ENCODE measurements around the gene C2orf92.

Gene C2orf92

DNA sequence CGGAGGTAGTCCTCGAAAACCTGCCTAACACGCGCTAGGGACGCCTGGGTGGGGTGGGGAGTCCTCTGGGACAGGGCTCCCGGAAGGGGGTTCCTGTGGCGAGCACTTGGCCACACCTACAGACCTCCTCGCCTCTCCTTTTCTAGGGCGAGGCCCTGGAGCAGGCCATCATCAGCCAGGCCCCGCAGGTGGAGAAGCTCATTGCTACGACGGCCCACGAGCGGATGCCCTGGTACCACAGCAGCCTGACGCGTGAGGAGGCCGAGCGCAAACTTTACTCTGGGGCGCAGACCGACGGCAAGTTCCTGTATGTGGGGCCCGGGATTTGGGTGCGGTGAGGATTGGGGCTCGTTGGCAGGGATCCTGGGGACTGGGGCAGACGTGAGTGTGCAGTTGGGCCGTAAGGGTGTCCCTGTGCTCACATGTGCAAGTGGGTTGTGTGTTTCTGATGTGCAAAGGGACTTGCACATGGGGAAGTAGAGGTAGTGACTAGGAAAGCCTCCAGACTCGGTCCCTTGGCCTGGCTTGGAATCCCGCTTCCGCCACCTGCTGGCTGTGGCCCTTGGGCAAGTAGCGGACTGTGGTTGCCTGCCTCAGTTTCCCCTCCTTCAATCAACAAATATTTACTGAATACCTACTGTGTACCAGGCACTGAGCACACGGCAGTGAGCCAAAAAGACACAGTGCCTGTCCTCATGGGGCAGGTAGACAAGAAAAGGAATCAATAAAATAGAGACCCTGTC, 55.6 kb downstream of the C2orf92 start:
- Histone ChIP-seq H3K9me3 (replicated peaks; ENCODE audit: insufficient read depth, low read length) (no peaks in the 10 kb centered on the region), H3K9me2 (replicated peaks; ENCODE audit: insufficient read depth, low read length) (no peaks in the 10 kb centered on the region), H3K79me2 (ENCODE audit: low read length) (no peaks in the 10 kb centered on the region), H3K4me3 (ENCODE audit: low read length) (no peak overlapping the region), H3K36me3 (replicated peaks; ENCODE audit: insufficient read depth, low read length) (no peaks in the 10 kb centered on the region), H3K27me3 (replicated peaks; ENCODE audit: insufficient read depth, low read length) (no peaks in the 10 kb centered on the region), H3F3A (ENCODE audit: insufficient read depth, low read length) (no peaks in the 10 kb centered on the region), H4K20me1 (ENCODE audit: insufficient read depth, low read length) (no peaks in the 10 kb centered on the region), H3K4me2 (ENCODE audit: low read depth, low read length) (no peak overlapping the region), H3K9ac (ENCODE audit: low read length) (no peak overlapping the region), H3K27ac (ENCODE audit: low read length) (no peak overlapping the region), H3K4me1 (ENCODE audit: low read length) (no peaks in the 10 kb centered on the region), H2AFZ (ENCODE audit: low read length) (no peak overlapping the region)
- DNase-seq: no peak
- TF ChIP-seq EZH2 (optimal IDR thresholded peaks at IDR 0.05; ENCODE audit: low read depth, low read length) (no peak), EZH2phosphoT487 (IDR thresholded peaks at IDR 0.05; ENCODE audit: low read length) (no peak)
- TF ChIP-seq, protein P1, sequence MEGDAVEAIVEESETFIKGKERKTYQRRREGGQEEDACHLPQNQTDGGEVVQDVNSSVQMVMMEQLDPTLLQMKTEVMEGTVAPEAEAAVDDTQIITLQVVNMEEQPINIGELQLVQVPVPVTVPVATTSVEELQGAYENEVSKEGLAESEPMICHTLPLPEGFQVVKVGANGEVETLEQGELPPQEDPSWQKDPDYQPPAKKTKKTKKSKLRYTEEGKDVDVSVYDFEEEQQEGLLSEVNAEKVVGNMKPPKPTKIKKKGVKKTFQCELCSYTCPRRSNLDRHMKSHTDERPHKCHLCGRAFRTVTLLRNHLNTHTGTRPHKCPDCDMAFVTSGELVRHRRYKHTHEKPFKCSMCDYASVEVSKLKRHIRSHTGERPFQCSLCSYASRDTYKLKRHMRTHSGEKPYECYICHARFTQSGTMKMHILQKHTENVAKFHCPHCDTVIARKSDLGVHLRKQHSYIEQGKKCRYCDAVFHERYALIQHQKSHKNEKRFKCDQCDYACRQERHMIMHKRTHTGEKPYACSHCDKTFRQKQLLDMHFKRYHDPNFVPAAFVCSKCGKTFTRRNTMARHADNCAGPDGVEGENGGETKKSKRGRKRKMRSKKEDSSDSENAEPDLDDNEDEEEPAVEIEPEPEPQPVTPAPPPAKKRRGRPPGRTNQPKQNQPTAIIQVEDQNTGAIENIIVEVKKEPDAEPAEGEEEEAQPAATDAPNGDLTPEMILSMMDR (IDR thresholded peaks at IDR 0.05; ENCODE audit: low read length): no peak

DNA sequence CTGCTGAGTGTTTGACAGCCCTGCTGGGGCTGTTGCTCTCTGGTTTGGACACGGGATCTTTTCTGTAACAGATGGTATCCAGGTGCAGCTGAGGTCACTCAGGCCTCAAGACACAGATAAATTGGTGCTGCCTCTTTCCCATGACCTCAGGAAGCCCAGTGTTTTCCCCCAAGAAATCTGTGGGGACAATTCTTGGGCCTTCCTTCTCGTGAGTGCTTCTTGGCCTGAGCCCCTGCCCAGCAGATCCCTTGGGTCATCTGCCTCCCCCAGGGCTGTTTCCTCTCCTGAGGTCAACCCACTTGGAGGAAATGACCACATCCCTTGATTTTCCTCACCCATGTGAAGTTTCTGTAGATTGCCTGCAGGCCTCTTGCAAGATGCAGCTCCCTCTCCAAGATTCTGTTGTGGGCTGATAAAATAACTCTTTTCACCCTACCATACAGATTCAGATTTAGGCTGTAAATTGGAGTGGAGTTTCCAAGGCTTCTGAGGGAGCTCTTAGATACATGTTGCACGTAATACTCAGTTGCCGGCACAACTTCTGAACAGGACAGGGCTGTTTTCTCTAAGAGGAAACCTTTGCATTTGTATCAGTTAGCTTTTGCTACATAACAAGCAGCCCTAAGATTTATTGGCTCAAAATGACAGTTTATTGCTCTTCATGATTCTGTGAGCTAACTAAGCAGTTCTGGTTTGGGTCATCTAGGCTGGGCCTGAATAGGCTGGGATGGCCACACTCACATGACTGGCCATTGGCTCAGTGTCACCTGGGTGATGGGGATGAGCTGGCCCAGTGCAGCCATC, 57.0 kb downstream of the C2orf92 start:
- H3K9ac ChIP-seq (ENCODE audit: low read length): no peak overlapping the region
- H3K9me3 ChIP-seq (replicated peaks; ENCODE audit: insufficient read depth, low read length): no peaks in the 10 kb centered on the region
- H2AFZ ChIP-seq (ENCODE audit: low read length): no peak overlapping the region
- H3K9me2 ChIP-seq (replicated peaks; ENCODE audit: insufficient read depth, low read length): no peaks in the 10 kb centered on the region
- no peaks in the 10 kb centered on the region for H3K27me3 ChIP-seq (replicated peaks; ENCODE audit: insufficient read depth, low read length)
- H3K36me3 ChIP-seq (replicated peaks; ENCODE audit: insufficient read depth, low read length): no peaks in the 10 kb centered on the region
- no peaks in the 10 kb centered on the region for H3K79me2 ChIP-seq (ENCODE audit: low read length)
- H3K4me1 ChIP-seq (ENCODE audit: low read length): no peaks in the 10 kb centered on the region
- H3F3A ChIP-seq (ENCODE audit: insufficient read depth, low read length): no peaks in the 10 kb centered on the region
- no peaks in the 10 kb centered on the region for H4K20me1 ChIP-seq (ENCODE audit: insufficient read depth, low read length)
- no peak overlapping the region for H3K4me3 ChIP-seq (ENCODE audit: low read length)
- TF ChIP-seq EZH2 (optimal IDR thresholded peaks at IDR 0.05; ENCODE audit: low read depth, low read length): no peak
- TF ChIP-seq EZH2phosphoT487 (IDR thresholded peaks at IDR 0.05; ENCODE audit: low read length): no peak
- TF ChIP-seq, protein P1 (IDR thresholded peaks at IDR 0.05; ENCODE audit: low read length): no peak
- no peak overlapping the region for H3K27ac ChIP-seq (ENCODE audit: low read length)
- H3K4me2 ChIP-seq (ENCODE audit: low read depth, low read length): no peak overlapping the region
- no peak for DNase-seq

DNA sequence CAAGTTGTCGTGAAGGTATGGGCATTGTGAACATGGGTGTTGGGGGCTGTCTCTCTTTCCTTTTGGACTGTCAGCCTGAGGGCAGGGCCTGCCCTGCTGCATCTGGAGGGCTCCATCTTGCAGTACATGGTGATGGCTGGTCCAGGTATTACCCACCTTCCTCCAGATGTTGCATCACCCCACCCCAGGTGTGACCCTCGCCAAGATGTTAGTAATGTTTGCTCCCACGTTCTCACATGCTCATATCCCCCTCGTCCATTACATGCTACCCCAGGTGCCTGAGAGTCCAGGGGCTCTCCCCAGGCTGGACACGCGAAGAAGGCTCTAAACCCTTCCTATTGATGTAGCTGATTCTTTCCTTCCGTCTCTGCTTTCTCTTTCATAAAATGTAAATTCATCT, 57.8 kb downstream of the C2orf92 start:
- H4K20me1 ChIP-seq (ENCODE audit: insufficient read depth, low read length): no peaks in the 10 kb centered on the region
- no peak for TF ChIP-seq EZH2phosphoT487 (IDR thresholded peaks at IDR 0.05; ENCODE audit: low read length)
- TF ChIP-seq, protein P1 (IDR thresholded peaks at IDR 0.05; ENCODE audit: low read length): no peak
- no peak for TF ChIP-seq EZH2 (optimal IDR thresholded peaks at IDR 0.05; ENCODE audit: low read depth, low read length)
- no peaks in the 10 kb centered on the region for H3K79me2 ChIP-seq (ENCODE audit: low read length)
- no peaks in the 10 kb centered on the region for H3K9me3 ChIP-seq (replicated peaks; ENCODE audit: insufficient read depth, low read length)
- no peak for DNase-seq
- H3F3A ChIP-seq (ENCODE audit: insufficient read depth, low read length): no peaks in the 10 kb centered on the region
- H3K4me3 ChIP-seq (ENCODE audit: low read length): no peak overlapping the region
- H3K36me3 ChIP-seq (replicated peaks; ENCODE audit: insufficient read depth, low read length): no peaks in the 10 kb centered on the region
- no peak overlapping the region for H3K9ac ChIP-seq (ENCODE audit: low read length)
- H3K9me2 ChIP-seq (replicated peaks; ENCODE audit: insufficient read depth, low read length): no peaks in the 10 kb centered on the region
- no peak overlapping the region for H3K27ac ChIP-seq (ENCODE audit: low read length)
- H2AFZ ChIP-seq (ENCODE audit: low read length): no peak overlapping the region
- H3K4me2 ChIP-seq (ENCODE audit: low read depth, low read length): no peak overlapping the region
- no peaks in the 10 kb centered on the region for H3K27me3 ChIP-seq (replicated peaks; ENCODE audit: insufficient read depth, low read length)
- no peaks in the 10 kb centered on the region for H3K4me1 ChIP-seq (ENCODE audit: low read length)
